SJSA1 (cell line): ENCODE measurements around the gene CAMTA2. TPM values are rescaled to one million over a fixed set of nuclear protein-coding genes. Genes with fewer than 3 reads are reported as not detected.
A peak's percentile ranks its signal among the peaks of the same experiment; 100 is the strongest.
"Not testable (repeated sequence)": the region's sequence is repeated elsewhere in the genome, so short reads cannot be mapped to it uniquely, and the experiment has no call there.

Experiments
- DNase-seq, 2 experiments: peaks; one replicate each; pipeline ENCODE4 v3.0.0-alpha.2; 2015 to 2020; ENCODE audit warnings: low spot score in 2 of 2, low read depth in 1 of 2
- H3K27ac ChIP-seq: fragments of 250-450 bp; sonication (Bioruptor Pico); 2 replicates; pipeline ENCODE4 v1.5.1; 2020; ENCODE audit warnings: mild to moderate bottlenecking, moderate library complexity
- H3K27me3 ChIP-seq: fragments of 250-450 bp; sonication (Bioruptor Pico); replicated peaks from 2 replicates; pipeline ENCODE4 v1.5.1; 2020; ENCODE audit warnings: mild to moderate bottlenecking, moderate library complexity
- H3K36me3 ChIP-seq: fragments of 250-450 bp; sonication (Bioruptor Pico); 2 replicates; pipeline ENCODE4 v1.5.1; 2020; ENCODE audit warnings: mild to moderate bottlenecking
- H3K4me1 ChIP-seq: fragments of 250-450 bp; sonication (Bioruptor Pico); replicated peaks from 2 replicates; pipeline ENCODE4 v1.6.1; 2021; ENCODE audit warnings: mild to moderate bottlenecking
- H3K4me3 ChIP-seq: fragments of 250-450 bp; sonication (Bioruptor Pico); 2 replicates; pipeline ENCODE4 v1.5.1; 2020; ENCODE audit warnings: mild to moderate bottlenecking
- H3K9me3 ChIP-seq: fragments of 250-450 bp; sonication (Bioruptor Pico); replicated peaks from 2 replicates; pipeline ENCODE4 v1.5.1; 2020; ENCODE audit warnings: mild to moderate bottlenecking
- total RNA-seq: library from RNA; depleted of rRNA; stranded (reverse); fragments of >200 nt; shearing (Covaris generic); gene quantifications from 2 replicates; pipeline ENCODE4 v1.2.3, GENCODE V29; 2014; rRNA removed

The CAMTA2 gene
- total RNA-seq, 1 experiment from 2014 or later, result 19.7 TPM

DNA sequence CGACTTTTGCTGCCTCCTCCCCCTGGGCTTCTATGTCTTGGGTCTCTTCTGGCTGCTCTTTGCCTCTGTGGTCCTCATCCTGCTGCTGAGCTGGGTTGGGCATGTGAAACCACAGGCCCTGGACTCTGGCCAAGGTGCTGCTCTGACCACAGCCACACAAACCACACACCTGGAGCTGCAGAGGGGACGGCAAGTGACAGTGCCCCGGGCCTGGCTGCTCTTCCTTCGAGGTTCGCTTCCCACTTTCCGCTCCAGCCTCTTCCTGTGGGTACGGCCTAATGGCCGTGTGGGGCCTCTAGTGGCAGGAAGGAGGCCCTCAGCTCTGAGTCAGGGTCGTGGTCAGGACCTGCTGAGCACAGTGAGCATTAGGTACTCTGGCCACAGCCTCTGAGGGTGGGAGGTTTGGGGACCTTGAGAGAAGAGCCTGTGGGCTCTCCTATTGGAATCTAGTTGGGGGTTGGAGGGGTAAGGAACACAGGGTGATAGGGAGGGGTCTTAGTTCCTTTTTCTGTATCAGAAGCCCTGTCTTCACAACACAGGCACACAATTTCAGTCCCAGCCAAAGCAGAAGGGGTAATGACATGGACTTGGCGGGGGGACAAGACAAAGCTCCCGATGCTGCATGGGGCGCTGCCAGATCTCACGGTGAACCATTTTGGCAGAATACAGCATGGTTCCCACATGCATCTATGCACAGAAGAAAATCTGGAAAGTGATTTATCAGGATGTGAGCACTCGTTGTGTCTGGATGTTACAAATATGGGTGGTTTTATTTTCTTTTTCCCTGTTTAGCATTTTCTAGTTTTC, 53.1 kb downstream of the CAMTA2 start:
- peaks cover 19% of the 10 kb centered on the region for H3K4me1 ChIP-seq
- peak overlapping the region; percentile 15; the same call in 1 of the 2 replicates for H3K4me3 ChIP-seq
- DNase-seq, result peak; percentile 43 to 60
- H3K27ac ChIP-seq, result no peak overlapping the region
- H3K36me3 ChIP-seq, result peaks cover 18% of the 10 kb centered on the region
- H3K9me3 ChIP-seq, result no peaks in the 10 kb centered on the region
- H3K27me3 ChIP-seq, result no peaks in the 10 kb centered on the region

- Histone ChIP-seq H3K4me3 (no peak overlapping the region), H3K27me3 (no peaks in the 10 kb centered on the region), H3K36me3 (peaks cover 15% of the 10 kb centered on the region), H3K4me1 (peaks cover 15% of the 10 kb centered on the region), H3K27ac (no peak overlapping the region), H3K9me3 (no peaks in the 10 kb centered on the region)
- no peak for DNase-seq
These were observed 53.8 kb downstream of the CAMTA2 start for GRCh38 chr17:4933646-4934045.

DNA sequence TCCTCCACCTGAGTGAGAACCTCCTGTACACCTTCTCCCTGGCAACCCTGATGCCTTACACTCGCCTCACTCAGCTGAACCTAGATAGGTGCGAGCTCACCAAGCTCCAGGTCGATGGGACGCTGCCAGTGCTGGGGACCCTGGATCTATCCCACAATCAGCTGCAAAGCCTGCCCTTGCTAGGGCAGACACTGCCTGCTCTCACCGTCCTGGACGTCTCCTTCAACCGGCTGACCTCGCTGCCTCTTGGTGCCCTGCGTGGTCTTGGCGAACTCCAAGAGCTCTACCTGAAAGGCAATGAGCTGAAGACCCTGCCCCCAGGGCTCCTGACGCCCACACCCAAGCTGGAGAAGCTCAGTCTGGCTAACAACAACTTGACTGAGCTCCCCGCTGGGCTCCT, 54.7 kb downstream of the CAMTA2 start:
- H3K36me3 ChIP-seq, result peaks cover 6% of the 10 kb centered on the region
- H3K4me1 ChIP-seq, result peaks cover 13% of the 10 kb centered on the region

DNA sequence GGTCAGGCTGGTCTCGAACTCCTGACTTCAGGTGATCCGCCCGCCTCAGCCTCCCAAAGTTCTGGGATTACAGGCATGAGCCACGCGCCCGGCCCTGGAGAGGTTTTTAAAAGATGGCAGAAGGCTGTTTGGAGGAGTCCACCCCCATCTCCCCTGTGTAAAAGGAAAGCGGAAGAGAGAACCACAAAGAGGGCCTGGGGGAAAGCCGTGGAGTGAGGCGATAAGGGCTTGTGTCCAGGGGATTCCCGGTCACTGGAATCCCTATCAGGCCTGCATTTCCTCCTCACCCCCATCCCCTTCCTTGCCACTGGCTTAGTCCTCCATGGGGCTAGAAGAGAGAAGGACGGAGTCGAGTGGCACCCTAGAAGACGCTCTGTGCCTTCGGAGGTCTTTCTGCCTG, 55.5 kb downstream of the CAMTA2 start, which contains the start of gene GP1BA:
Gene GP1BA, plus strand, starts transcription at position 315 of the 400 bp plus-strand sequence. CDS start 328 bp downstream, outside the sequence.
- H3K4me1 ChIP-seq, result peaks cover 13% of the 10 kb centered on the region
- no peaks in the 10 kb centered on the region for H3K27me3 ChIP-seq
- no peak for DNase-seq
- H3K4me3 ChIP-seq, result no peak within 1 kb of the TSS
- no peaks in the 10 kb centered on the region for H3K9me3 ChIP-seq
- no peak within 1 kb of the TSS for H3K27ac ChIP-seq
- H3K36me3 ChIP-seq, result no peaks in the 10 kb centered on the region

More for the DNA sequence above, 54.7 kb downstream of the CAMTA2 start:
- Histone ChIP-seq H3K27me3 (no peaks in the 10 kb centered on the region), H3K27ac (no peak overlapping the region), H3K4me3 (no peak overlapping the region), H3K9me3 (no peaks in the 10 kb centered on the region)
- no peak for DNase-seq

DNA sequence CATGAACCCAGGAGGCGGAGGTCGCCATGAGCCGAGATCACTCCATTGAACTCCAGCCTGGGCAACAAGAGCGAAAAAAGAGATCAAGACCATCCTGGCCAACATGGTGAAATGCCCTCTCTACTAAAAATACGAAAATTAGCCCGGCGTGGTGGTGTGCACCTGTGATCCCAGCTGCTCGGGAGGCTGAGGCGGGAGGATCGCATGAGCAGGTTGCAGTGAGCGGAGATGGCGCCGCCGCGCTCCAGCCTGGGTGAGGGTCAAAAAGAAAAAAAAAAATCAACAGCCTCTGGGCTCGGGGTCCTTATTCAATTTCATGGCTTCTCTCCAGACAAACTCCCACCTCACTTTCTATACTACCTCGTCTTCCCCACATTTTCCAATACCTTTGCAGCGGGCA, 58.6 kb downstream of the CAMTA2 start:
- H3K36me3 ChIP-seq, result no peaks in the 10 kb centered on the region
- DNase-seq, result no peak
- H3K27me3 ChIP-seq, result no peaks in the 10 kb centered on the region
- no peak overlapping the region for H3K27ac ChIP-seq
- peaks cover 5% of the 10 kb centered on the region; the same call in 1 of the 2 replicates for H3K4me1 ChIP-seq
- H3K9me3 ChIP-seq, result no peaks in the 10 kb centered on the region
- no peak overlapping the region for H3K4me3 ChIP-seq

GRCh38 chr17:4926577-4927335, 60.7 kb downstream of the CAMTA2 start:
- not testable (repeated sequence) for H3K27ac ChIP-seq, DNase-seq, H3K4me3 ChIP-seq, H3K9me3 ChIP-seq, H3K36me3 ChIP-seq, H3K4me1 ChIP-seq, H3K27me3 ChIP-seq

DNA sequence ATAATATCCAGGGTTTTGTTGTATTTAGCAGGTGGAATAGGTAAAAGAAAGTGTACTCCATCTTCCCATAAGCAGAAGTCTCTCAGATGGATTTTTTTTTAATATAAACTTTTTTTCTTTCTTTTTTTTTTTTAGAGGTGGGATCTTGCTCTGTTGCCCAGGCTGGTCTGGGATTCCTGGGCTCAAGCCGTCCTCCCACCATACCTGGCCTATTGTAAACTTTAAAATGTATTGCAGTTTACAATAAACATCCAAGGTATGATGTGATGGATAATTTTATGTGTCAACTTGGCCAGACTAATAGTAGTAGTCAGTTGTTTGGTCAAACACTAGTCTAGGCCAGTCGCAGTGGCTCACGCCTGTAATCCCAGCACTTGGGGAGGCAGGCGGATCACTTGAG, 66.2 kb downstream of the CAMTA2 start:
- H3K4me1 ChIP-seq, result no peaks in the 10 kb centered on the region
- DNase-seq, result no peak
- H3K9me3 ChIP-seq, result no peaks in the 10 kb centered on the region
- no peaks in the 10 kb centered on the region for H3K36me3 ChIP-seq
- H3K27me3 ChIP-seq, result no peaks in the 10 kb centered on the region
- H3K4me3 ChIP-seq, result no peak overlapping the region
- no peak overlapping the region for H3K27ac ChIP-seq

GRCh38 chr17:4920351-4921048, 67.0 kb downstream of the CAMTA2 start:
- Histone ChIP-seq H3K9me3 (no peaks in the 10 kb centered on the region), H3K27ac (no peak overlapping the region), H3K27me3 (no peaks in the 10 kb centered on the region), H3K4me1 (no peaks in the 10 kb centered on the region), H3K36me3 (no peaks in the 10 kb centered on the region), H3K4me3 (no peak overlapping the region)
- DNase-seq, result no peak

GRCh38 chr17:4919511-4920047, 67.9 kb downstream of the CAMTA2 start:
- H3K4me1 ChIP-seq, result no peaks in the 10 kb centered on the region
- no peaks in the 10 kb centered on the region for H3K9me3 ChIP-seq
- DNase-seq, result no peak
- no peak overlapping the region for H3K27ac ChIP-seq
- H3K4me3 ChIP-seq, result no peak overlapping the region
- H3K36me3 ChIP-seq, result no peaks in the 10 kb centered on the region
- H3K27me3 ChIP-seq, result no peaks in the 10 kb centered on the region

Other genes with a start within 250 kb of the CAMTA2 start
- not detected in 2 replicates for gene ZMYND15, start 247.8 kb downstream of the CAMTA2 start, total RNA-seq
- not detected in 2 replicates for gene CXCL16, start 247.7 kb downstream of the CAMTA2 start, total RNA-seq
- not detected in 2 replicates for gene TM4SF5, start 215.8 kb downstream of the CAMTA2 start, total RNA-seq
- not detected in 2 replicates for gene VMO1, start 201.3 kb downstream of the CAMTA2 start, total RNA-seq
- gene GLTPD2, start 198.7 kb downstream of the CAMTA2 start, total RNA-seq, result not detected in 2 replicates
- gene PSMB6, start 191.5 kb downstream of the CAMTA2 start, total RNA-seq, result 197 and 257 TPM in 2 replicates
- 7.6 and 16.8 TPM in 2 replicates for gene PLD2, start 180.5 kb downstream of the CAMTA2 start, total RNA-seq
- gene MINK1, start 154.3 kb downstream of the CAMTA2 start, total RNA-seq, result 10.0 and 20.0 TPM in 2 replicates
- gene C17orf107, start 88.1 kb downstream of the CAMTA2 start, total RNA-seq, result 0.18 TPM in 1 of 2 replicates, not detected in the other
- gene CHRNE, start 84.6 kb downstream of the CAMTA2 start, total RNA-seq, result 0.29 TPM in 1 of 2 replicates, not detected in the other
- gene GP1BA, start 55.4 kb downstream of the CAMTA2 start, total RNA-seq, result not detected in 2 replicates
- gene SLC25A11, start 47.6 kb downstream of the CAMTA2 start, total RNA-seq, result 67.6 and 68.4 TPM in 2 replicates
- gene RNF167, start 47.4 kb downstream of the CAMTA2 start, total RNA-seq, result 4.2 and 13.0 TPM in 2 replicates
- gene PFN1, start 39.1 kb downstream of the CAMTA2 start, total RNA-seq, result 1,207 and 1,337 TPM in 2 replicates
- 5.2 and 6.6 TPM in 2 replicates for gene ENO3, start 36.6 kb downstream of the CAMTA2 start, total RNA-seq
- gene SPAG7, start 19.9 kb downstream of the CAMTA2 start, total RNA-seq, result 63.5 and 71.4 TPM in 2 replicates
- gene INCA1, start 9.8 kb upstream of the CAMTA2 start, total RNA-seq, result 1.1 and 2.7 TPM in 2 replicates
- gene KIF1C, start 10.3 kb upstream of the CAMTA2 start, total RNA-seq, result 72.3 and 102 TPM in 2 replicates
- gene SLC52A1, start 47.8 kb upstream of the CAMTA2 start, total RNA-seq, result not detected in 2 replicates
- 0.18 and 0.41 TPM in 2 replicates for gene ZFP3, start 90.8 kb upstream of the CAMTA2 start, total RNA-seq
- gene ZNF232, start 124.2 kb upstream of the CAMTA2 start, total RNA-seq, result 3.4 and 7.1 TPM in 2 replicates
- not detected in 2 replicates for gene USP6, start 128.4 kb upstream of the CAMTA2 start, total RNA-seq
- gene ZNF594, start 204.2 kb upstream of the CAMTA2 start, total RNA-seq, result 4.5 and 6.9 TPM in 2 replicates
- gene SCIMP, start 247.2 kb upstream of the CAMTA2 start, total RNA-seq, result not detected in 2 replicates